ENCODE results near the gene TEX26.

The TEX26 gene

DNA sequence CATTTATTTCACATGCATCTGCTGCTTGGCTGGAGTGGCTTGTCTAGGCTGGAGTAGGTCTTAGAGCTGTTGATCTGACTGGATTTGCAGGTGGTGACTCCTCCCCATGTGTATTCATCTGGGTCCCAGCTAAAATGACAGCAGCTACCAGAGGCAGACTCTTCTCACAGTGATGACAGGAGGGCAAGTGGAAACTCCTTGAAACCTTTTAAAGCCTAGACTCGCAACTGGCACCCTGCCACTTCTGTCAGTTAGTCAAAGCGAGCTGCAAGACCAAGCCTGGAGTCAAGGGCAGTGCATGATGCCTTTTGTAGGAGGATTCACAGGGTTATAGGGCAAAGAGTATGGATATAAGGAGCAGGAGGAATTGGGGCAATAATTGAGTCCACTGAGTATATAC, 65.2 kb downstream of the TEX26 start:
- Histone ChIP-seq H3K9ac (no peak overlapping the region), H2AFZ (ENCODE audit: low read depth) (no peak overlapping the region), H3K79me2 (ENCODE audit: insufficient read depth, low read depth) (no peaks in the 10 kb centered on the region), H3K4me1 (ENCODE audit: low read depth, poor library complexity, severe bottlenecking) (no peaks in the 10 kb centered on the region), H3K36me3 (ENCODE audit: insufficient read depth) (no peaks in the 10 kb centered on the region), H3K27me3 (ENCODE audit: insufficient read depth, low read depth) (no peaks in the 10 kb centered on the region), H3K27ac (no peak overlapping the region), H4K20me1 (ENCODE audit: insufficient read depth) (no peaks in the 10 kb centered on the region), H3K4me3 (IDR thresholded peaks at IDR 0.05; ENCODE audit: insufficient read depth, low read depth, low read length) (no peak overlapping the region), H3K4me2 (no peak overlapping the region)
- TF ChIP-seq, protein P1, sequence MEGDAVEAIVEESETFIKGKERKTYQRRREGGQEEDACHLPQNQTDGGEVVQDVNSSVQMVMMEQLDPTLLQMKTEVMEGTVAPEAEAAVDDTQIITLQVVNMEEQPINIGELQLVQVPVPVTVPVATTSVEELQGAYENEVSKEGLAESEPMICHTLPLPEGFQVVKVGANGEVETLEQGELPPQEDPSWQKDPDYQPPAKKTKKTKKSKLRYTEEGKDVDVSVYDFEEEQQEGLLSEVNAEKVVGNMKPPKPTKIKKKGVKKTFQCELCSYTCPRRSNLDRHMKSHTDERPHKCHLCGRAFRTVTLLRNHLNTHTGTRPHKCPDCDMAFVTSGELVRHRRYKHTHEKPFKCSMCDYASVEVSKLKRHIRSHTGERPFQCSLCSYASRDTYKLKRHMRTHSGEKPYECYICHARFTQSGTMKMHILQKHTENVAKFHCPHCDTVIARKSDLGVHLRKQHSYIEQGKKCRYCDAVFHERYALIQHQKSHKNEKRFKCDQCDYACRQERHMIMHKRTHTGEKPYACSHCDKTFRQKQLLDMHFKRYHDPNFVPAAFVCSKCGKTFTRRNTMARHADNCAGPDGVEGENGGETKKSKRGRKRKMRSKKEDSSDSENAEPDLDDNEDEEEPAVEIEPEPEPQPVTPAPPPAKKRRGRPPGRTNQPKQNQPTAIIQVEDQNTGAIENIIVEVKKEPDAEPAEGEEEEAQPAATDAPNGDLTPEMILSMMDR (conservative IDR thresholded peaks at IDR 0.05; ENCODE audit: low read depth, low read length), result no peak

GRCh38 chr13:30998136-30999088, 66.0 kb downstream of the TEX26 start:
- H2AFZ ChIP-seq (ENCODE audit: low read depth), result no peak overlapping the region
- H3K4me3 ChIP-seq (IDR thresholded peaks at IDR 0.05; ENCODE audit: insufficient read depth, low read depth, low read length), result no peak overlapping the region
- no peaks in the 10 kb centered on the region for H3K79me2 ChIP-seq (ENCODE audit: insufficient read depth, low read depth)
- H3K4me1 ChIP-seq (ENCODE audit: low read depth, poor library complexity, severe bottlenecking), result no peaks in the 10 kb centered on the region
- H4K20me1 ChIP-seq (ENCODE audit: insufficient read depth), result no peaks in the 10 kb centered on the region
- H3K27me3 ChIP-seq (ENCODE audit: insufficient read depth, low read depth), result no peaks in the 10 kb centered on the region
- H3K4me2 ChIP-seq, result no peak overlapping the region
- H3K36me3 ChIP-seq (ENCODE audit: insufficient read depth), result no peaks in the 10 kb centered on the region
- H3K9ac ChIP-seq, result no peak overlapping the region
- H3K27ac ChIP-seq, result no peak overlapping the region
- TF ChIP-seq, protein P1 (conservative IDR thresholded peaks at IDR 0.05; ENCODE audit: low read depth, low read length), result no peak

- Histone ChIP-seq H3K79me2 (ENCODE audit: insufficient read depth, low read depth) (no peaks in the 10 kb centered on the region), H3K9ac (no peak overlapping the region), H3K4me3 (IDR thresholded peaks at IDR 0.05; ENCODE audit: insufficient read depth, low read depth, low read length) (no peak overlapping the region), H2AFZ (ENCODE audit: low read depth) (no peak overlapping the region), H3K4me2 (no peak overlapping the region), H3K27me3 (ENCODE audit: insufficient read depth, low read depth) (no peaks in the 10 kb centered on the region), H3K27ac (no peak overlapping the region), H3K36me3 (ENCODE audit: insufficient read depth) (no peaks in the 10 kb centered on the region), H4K20me1 (ENCODE audit: insufficient read depth) (no peaks in the 10 kb centered on the region), H3K4me1 (ENCODE audit: low read depth, poor library complexity, severe bottlenecking) (no peaks in the 10 kb centered on the region)
- TF ChIP-seq, protein P1 (conservative IDR thresholded peaks at IDR 0.05; ENCODE audit: low read depth, low read length), result no peak
Measured at GRCh38 chr13:31000889-31001288, 68.4 kb downstream of the TEX26 start.

DNA sequence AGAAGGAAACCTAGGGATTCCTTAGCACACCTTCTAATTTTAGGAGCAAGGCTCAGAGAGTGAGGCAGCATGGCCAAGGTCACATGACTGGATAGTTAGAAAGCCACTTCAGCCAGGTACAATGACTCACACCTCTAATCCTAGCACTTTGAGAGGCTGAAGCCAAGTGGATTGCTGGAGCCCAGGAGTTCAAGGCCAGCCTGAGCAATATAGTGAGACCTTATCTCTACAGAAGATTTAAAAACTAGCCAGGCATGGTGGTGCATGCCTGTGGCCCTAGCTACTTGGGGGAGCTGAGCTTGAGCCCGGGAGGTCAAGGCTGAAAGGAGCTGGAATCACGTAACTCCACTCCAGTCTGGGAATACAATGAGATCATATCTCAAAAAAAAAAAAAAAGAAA, 69.2 kb downstream of the TEX26 start:
- no peaks in the 10 kb centered on the region for H3K4me1 ChIP-seq (ENCODE audit: low read depth, poor library complexity, severe bottlenecking)
- TF ChIP-seq, protein P1 (conservative IDR thresholded peaks at IDR 0.05; ENCODE audit: low read depth, low read length), result no peak
- H3K36me3 ChIP-seq (ENCODE audit: insufficient read depth), result no peaks in the 10 kb centered on the region
- no peaks in the 10 kb centered on the region for H3K79me2 ChIP-seq (ENCODE audit: insufficient read depth, low read depth)
- H4K20me1 ChIP-seq (ENCODE audit: insufficient read depth), result no peaks in the 10 kb centered on the region
- no peak overlapping the region for H3K4me2 ChIP-seq
- H3K4me3 ChIP-seq (IDR thresholded peaks at IDR 0.05; ENCODE audit: insufficient read depth, low read depth, low read length), result no peak overlapping the region
- H3K9ac ChIP-seq, result no peak overlapping the region
- no peak overlapping the region for H3K27ac ChIP-seq
- H3K27me3 ChIP-seq (ENCODE audit: insufficient read depth, low read depth), result no peaks in the 10 kb centered on the region
- no peak overlapping the region for H2AFZ ChIP-seq (ENCODE audit: low read depth)

Measured in KMS-11 (cell line).